ENCODE measurements around the gene MT1M. TPM values are rescaled to one million over a fixed set of nuclear protein-coding genes. Genes with fewer than 3 reads are reported as not detected.
"Not testable (repeated sequence)": the region's sequence is repeated elsewhere in the genome, so short reads cannot be mapped to it uniquely, and the experiment has no call there.

MT1M gene
- total RNA-seq, 1 experiment from 2014 or later, result not detected

- DNase-seq (ENCODE audit: low spot score), result peak; percentile 47
These were observed 23.5 kb upstream of the MT1M start for GRCh38 chr16:56608876-56609462.

GRCh38 chr16:56609463-56609921 lies 23.0 kb upstream of the MT1M start:
- DNase-seq (ENCODE audit: low spot score), result peak; percentile 82

GRCh38 chr16:56610017-56610608 lies 22.3 kb upstream of the MT1M start:
- DNase-seq (ENCODE audit: low spot score), result peak; percentile 88

- peak; percentile 33 for DNase-seq (ENCODE audit: low spot score)
These were observed 21.8 kb upstream of the MT1M start for GRCh38 chr16:56610609-56611111.

- DNase-seq (ENCODE audit: low spot score), result peak; percentile 60
These were observed 21.1 kb upstream of the MT1M start for GRCh38 chr16:56611281-56611833.

GRCh38 chr16:56613706-56614105 lies 18.8 kb upstream of the MT1M start:
- DNase-seq (ENCODE audit: low spot score), result no peak

- DNase-seq (ENCODE audit: low spot score), result peak; percentile 95
These were observed 17.9 kb upstream of the MT1M start for GRCh38 chr16:56614549-56614991.

GRCh38 chr16:56615353-56615752 lies 17.1 kb upstream of the MT1M start:
- DNase-seq (ENCODE audit: low spot score), result peak; percentile 59

- no peak for DNase-seq (ENCODE audit: low spot score)
These were observed 15.7 kb upstream of the MT1M start for GRCh38 chr16:56616608-56617211.

GRCh38 chr16:56617212-56618085 lies 15.0 kb upstream of the MT1M start:
- no peak for DNase-seq (ENCODE audit: low spot score)

- DNase-seq (ENCODE audit: low spot score), result no peak
These were observed 14.3 kb upstream of the MT1M start for GRCh38 chr16:56618138-56618537.

- DNase-seq (ENCODE audit: low spot score), result no peak
These were observed 12.0 kb upstream of the MT1M start for GRCh38 chr16:56620339-56620897.

- DNase-seq (ENCODE audit: low spot score), result not testable (repeated sequence)
These were observed 10.6 kb upstream of the MT1M start for GRCh38 chr16:56621665-56622445.

- not testable (repeated sequence) for DNase-seq (ENCODE audit: low spot score)
These were observed 9.3 kb upstream of the MT1M start for GRCh38 chr16:56623184-56623583.

GRCh38 chr16:56623637-56624036 lies 8.8 kb upstream of the MT1M start:
- no peak for DNase-seq (ENCODE audit: low spot score)

- no peak for DNase-seq (ENCODE audit: low spot score)
These were observed 7.1 kb upstream of the MT1M start, which contains the start of gene MT1E for GRCh38 chr16:56625140-56625942. Gene MT1E, plus strand, starts transcription at chr16:56625781. Its CDS starts 71 bp downstream, at chr16:56625852.

- no peak for DNase-seq (ENCODE audit: low spot score)
These were observed 6.4 kb upstream of the MT1M start for GRCh38 chr16:56625943-56626654.

GRCh38 chr16:56626685-56627084 lies 5.8 kb upstream of the MT1M start:
- DNase-seq (ENCODE audit: low spot score), result no peak
